Colonic mucosa (tissue), 4 donors: ENCODE results near the gene CS. TPM values are rescaled to one million over a fixed set of nuclear protein-coding genes. Genes with fewer than 3 reads are reported as not detected.
"Not testable (repeated sequence)": the region's sequence is repeated elsewhere in the genome, so short reads cannot be mapped to it uniquely, and the experiment has no call there.

Experiments
- DNase-seq: peaks from one replicate; pipeline ENCODE4 v3.0.0-alpha.2; 2020
- H3K27ac ChIP-seq: fragments of 200-600 bp; one replicate; pipeline ENCODE4 v1.8.0; 2021
- H3K27me3 ChIP-seq: fragments of 200-600 bp; one replicate; pipeline ENCODE4 v1.8.0; 2021
- H3K36me3 ChIP-seq: fragments of 200-600 bp; one replicate; pipeline ENCODE4 v1.8.0; 2021
- H3K4me1 ChIP-seq: fragments of 200-600 bp; one replicate; pipeline ENCODE4 v1.8.0; 2021; ENCODE audit warnings: mild to moderate bottlenecking
- H3K4me3 ChIP-seq: fragments of 200-600 bp; one replicate; pipeline ENCODE4 v1.8.0; 2021
- H3K9ac ChIP-seq, 2 donors: one replicate each; pipeline ENCODE4 v1.7.0; 2013; ENCODE audit warnings: control low read depth in 2 of 2, low read depth in 2 of 2, low read length in 2 of 2
- H3K9me3 ChIP-seq: fragments of 200-600 bp; one replicate; pipeline ENCODE4 v1.8.0; 2021
- CTCF ChIP-seq: fragments of 200-600 bp; IDR thresholded peaks from one replicate; pipeline ENCODE4 v1.8.0; 2022; ENCODE audit warnings: antibody characterized with exemption, mild to moderate bottlenecking
- intact Hi-C: fragments of 100-400 bp; cut with DNase I; formaldehyde crosslinking; loops from one replicate; pipeline ENCODE4 v1.14.1; 2022
- total RNA-seq, 2 donors: library from RNA; stranded (reverse); fragmentation: NEBNext Ultra II Directional in 1 of 2; extraction: Animal tissue kit (Norgen Biotek cat#: 25700) in 1 of 2; gene quantifications; one replicate each; pipeline ENCODE4 v1.2.1, GENCODE V29; 2021
- donor health status: healthy.
- donor health status: DM: no; HTN: no; CAD: no.
- donor health status: DM: no; HTN: no; CAD: no.

CS gene
- total RNA-seq, 2 donors from 2014 or later = 367 to 437 TPM

GRCh38 chr12:56267443-56268071 is 32.6 kb downstream of the CS start:
- H3K27ac ChIP-seq = peak overlapping the region; percentile 95
- TF ChIP-seq CTCF = no peak
- intact Hi-C loops = no loop called here
- H3K4me3 ChIP-seq = peak overlapping the region; percentile 75
- DNase-seq = peak; percentile 44
- no peaks in the 10 kb centered on the region for H3K27me3 ChIP-seq
- H3K4me1 ChIP-seq = no peaks in the 10 kb centered on the region
- peak overlapping the region; percentile 27 to 59 for H3K9ac ChIP-seq
- H3K9me3 ChIP-seq = no peaks in the 10 kb centered on the region
- H3K36me3 ChIP-seq = no peaks in the 10 kb centered on the region

DNA sequence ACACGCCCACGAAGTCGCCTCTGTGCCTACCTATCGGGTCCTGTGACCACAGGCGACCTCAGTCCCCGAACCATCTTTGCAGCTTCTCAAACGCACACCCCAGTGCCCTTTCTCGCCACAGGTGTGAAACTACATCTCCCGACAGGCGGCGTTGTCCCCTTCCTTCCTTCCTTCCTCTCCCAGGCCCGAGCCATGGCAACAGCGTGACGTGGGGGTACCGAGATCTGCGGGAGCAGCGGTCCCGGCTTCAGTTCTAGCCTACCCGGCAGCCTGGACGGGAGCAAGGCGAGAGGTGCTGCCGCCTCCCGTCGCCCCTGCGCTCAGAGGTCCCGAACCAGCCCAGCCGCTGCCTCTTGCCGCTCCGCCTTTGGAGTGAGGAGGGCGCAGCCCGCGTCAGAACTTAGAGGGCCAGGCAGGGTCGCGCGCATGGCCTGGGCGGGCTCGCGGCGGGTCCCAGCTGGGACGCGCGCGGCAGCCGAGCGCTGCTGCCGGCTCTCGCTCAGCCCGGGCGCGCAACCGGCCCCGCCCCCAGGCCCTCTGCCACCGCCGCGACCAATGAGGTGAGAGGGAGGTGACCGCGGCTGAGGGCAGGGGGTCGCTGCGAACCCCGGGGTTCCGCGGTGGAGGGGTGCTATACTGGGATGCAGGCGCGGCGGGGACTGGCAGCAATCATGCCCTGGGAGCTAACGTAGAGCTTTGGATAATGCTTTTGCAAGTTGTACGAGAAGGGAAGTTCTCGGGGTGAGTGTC is 33.3 kb downstream of the CS start, which contains the start of gene COQ10A:
TSS of gene COQ10A (plus strand) at position 250 of the 750 bp plus-strand sequence. CDS start at position 427, 177 bp downstream.
- H3K36me3 ChIP-seq = no peaks in the 10 kb centered on the region

GRCh38 chr12:56266068-56266692 is 34.0 kb downstream of the CS start:
- H3K27me3 ChIP-seq, H3K36me3 ChIP-seq, intact Hi-C loops, H3K9me3 ChIP-seq, H3K4me1 ChIP-seq: not testable (repeated sequence)
- H3K27ac ChIP-seq = peak overlapping the region; percentile 95
- H3K4me3 ChIP-seq = peak overlapping the region; percentile 75
- peak overlapping the region; percentile 74 to 91 for H3K9ac ChIP-seq
- DNase-seq = peak; percentile 35

More for the DNA sequence above, 33.3 kb downstream of the CS start, which contains the start of gene COQ10A:
- DNase-seq = peak; percentile 93
- Histone ChIP-seq H3K4me1 (no peaks in the 10 kb centered on the region), H3K9me3 (no peaks in the 10 kb centered on the region), H3K27me3 (no peaks in the 10 kb centered on the region), H3K4me3 (peak within 1 kb of the TSS; percentile 75), H3K9ac (peak within 1 kb of the TSS; percentile 74 to 91), H3K27ac (peak within 1 kb of the TSS; percentile 95)
- intact Hi-C loops = no loop called here
- peak; percentile 65 for TF ChIP-seq CTCF

DNA sequence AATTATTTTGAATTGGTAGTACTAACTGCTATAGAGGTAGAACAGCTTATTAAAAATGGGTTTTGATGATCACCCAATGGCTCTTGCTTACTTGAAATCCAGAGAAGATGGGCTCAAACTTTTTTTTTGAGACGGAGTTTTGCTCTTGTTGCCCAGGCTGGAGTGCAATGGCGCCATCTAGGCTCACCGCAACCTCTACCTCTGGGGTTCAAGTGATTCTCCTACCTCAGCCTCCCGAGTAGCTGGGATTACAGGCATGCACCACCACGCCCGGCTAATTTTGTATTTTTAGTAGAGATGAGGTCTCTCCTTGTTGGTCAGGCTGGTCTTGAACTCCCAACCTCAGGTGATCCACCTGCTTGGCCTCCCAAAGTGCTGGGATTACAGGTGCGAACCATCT is 37.2 kb downstream of the CS start:
- H3K9ac ChIP-seq, intact Hi-C loops: not testable (repeated sequence)

DNA sequence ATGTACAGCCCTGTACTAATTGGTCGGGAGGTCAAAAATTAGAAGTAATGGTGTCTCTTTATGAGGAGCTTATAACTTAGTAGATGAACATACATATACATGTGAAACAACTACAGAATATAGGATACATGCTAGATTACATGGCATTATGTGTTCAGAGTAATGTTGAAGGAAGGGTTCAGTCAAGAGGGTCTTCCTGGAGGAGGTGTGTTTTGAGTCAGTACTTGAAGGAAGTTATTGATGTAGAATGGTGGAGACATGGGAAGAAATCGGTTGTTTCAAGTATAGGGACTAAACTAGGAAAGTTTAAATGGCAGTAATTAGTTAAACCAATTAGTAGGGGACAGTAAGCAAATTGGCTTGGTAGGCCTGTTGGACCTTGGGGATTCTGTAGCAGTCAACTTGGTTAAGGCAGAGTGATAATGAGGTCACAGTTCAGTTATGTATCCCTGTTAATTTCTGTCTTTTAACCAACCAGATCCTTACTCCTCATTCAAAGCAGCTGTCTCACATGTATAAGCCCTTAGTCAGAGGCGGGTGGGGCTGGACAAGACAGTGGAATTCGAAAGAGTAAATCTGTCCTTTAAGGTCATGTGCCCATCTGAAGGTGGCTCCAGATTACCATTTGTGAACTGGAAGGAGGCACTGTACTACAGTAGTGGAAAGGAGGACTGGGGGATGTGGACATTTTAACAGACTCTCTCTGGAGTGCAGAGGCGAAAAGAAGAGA is 38.5 kb downstream of the CS start:
- no peak overlapping the region for H3K27ac ChIP-seq
- TF ChIP-seq CTCF = no peak
- H3K4me3 ChIP-seq = no peak overlapping the region
- no peak overlapping the region for H3K9ac ChIP-seq
- no peaks in the 10 kb centered on the region for H3K36me3 ChIP-seq
- no peak for DNase-seq
- H3K27me3 ChIP-seq = no peaks in the 10 kb centered on the region
- H3K4me1 ChIP-seq = peaks cover 5% of the 10 kb centered on the region
- no peaks in the 10 kb centered on the region for H3K9me3 ChIP-seq
- intact Hi-C loops = no loop called here

More for the DNA sequence above, 37.2 kb downstream of the CS start:
- not testable (repeated sequence) for H3K27me3 ChIP-seq, DNase-seq, H3K9me3 ChIP-seq, H3K4me1 ChIP-seq, H3K36me3 ChIP-seq, H3K27ac ChIP-seq, H3K4me3 ChIP-seq

DNA sequence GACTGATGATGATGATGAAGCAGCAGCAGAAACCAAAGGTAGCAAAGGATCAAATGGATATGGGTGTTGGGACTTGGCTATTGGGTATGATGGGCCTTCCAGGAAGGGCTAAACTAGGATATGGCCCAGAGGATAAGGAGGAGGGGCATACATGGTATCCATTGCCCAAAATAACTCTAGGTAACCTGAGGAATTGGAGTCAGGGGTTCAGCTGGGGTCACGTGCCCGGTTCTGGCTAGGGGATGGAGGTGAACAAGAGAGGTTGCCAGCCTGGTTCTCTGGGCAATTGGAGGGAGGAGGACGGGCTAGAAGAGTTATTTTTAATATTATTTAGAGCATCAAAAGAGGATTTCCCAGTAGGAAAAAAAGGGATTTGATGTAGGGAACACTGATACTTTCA is 39.2 kb downstream of the CS start:
- no peak for TF ChIP-seq CTCF
- Histone ChIP-seq H3K36me3 (no peaks in the 10 kb centered on the region), H3K9ac (no peak overlapping the region), H3K4me3 (no peak overlapping the region), H3K27ac (no peak overlapping the region), H3K4me1 (peaks cover 5% of the 10 kb centered on the region), H3K9me3 (no peaks in the 10 kb centered on the region), H3K27me3 (no peaks in the 10 kb centered on the region)
- intact Hi-C loops = no loop called here
- DNase-seq = no peak
